ENCODE results near the gene ELK1. TPM values are rescaled to one million over a fixed set of nuclear protein-coding genes. Genes with fewer than 3 reads are reported as not detected.
A peak's percentile ranks its signal among the peaks of the same experiment; 100 is the strongest.

The ELK1 gene
- total and polyA plus RNA-seq, 10 of the 15 experiments (the other 5 are each of a cell fraction or from before 2014, with no cell fraction given), result 4.1 to 55.5 (median 32.9) TPM

GRCh38 chrX:47628982-47629381 is 21.4 kb downstream of the ELK1 start (continued):
- TF ChIP-seq CUX1 (IDR thresholded peaks at IDR 0.05; ENCODE audit: insufficient replicate concordance, low read depth, low read length) (no peak), ZNF384 (IDR thresholded peaks at IDR 0.05; ENCODE audit: borderline replicate concordance, low read depth, low read length) (no peak), RUNX3 (IDR thresholded peaks at IDR 0.05; ENCODE audit: low read length) (no peak; the same call in 1 of the 2 replicates), JUND (IDR thresholded peaks at IDR 0.05; ENCODE audit: low read depth, low read length) (no peak), IRF3 (IDR thresholded peaks at IDR 0.05) (no peak), USF1 (IDR thresholded peaks at IDR 0.05; ENCODE audit: borderline replicate concordance, extremely low read length, insufficient read depth, low read depth, low read length) (no peak), SP1 (IDR thresholded peaks at IDR 0.05; ENCODE audit: low read depth, low read length) (no peak), STAT3 (IDR thresholded peaks at IDR 0.05; ENCODE audit: low read depth, low read length) (no peak), SMC3 (IDR thresholded peaks at IDR 0.05; ENCODE audit: borderline replicate concordance, low read length) (peak; percentile 43; the same call in 1 of the 2 replicates), BCL11A (IDR thresholded peaks at IDR 0.05; ENCODE audit: low read depth, low read length) (no peak), EZH2 (IDR thresholded peaks at IDR 0.05; ENCODE audit: borderline replicate concordance, control insufficient read depth, low read depth, low read length) (no peak), PML (IDR thresholded peaks at IDR 0.05; ENCODE audit: low read length) (no peak), SMAD5 (IDR thresholded peaks at IDR 0.05; ENCODE audit: low read depth) (no peak), TBL1XR1 (IDR thresholded peaks at IDR 0.05; ENCODE audit: low read depth, low read length) (no peak), RELA (IDR thresholded peaks at IDR 0.05; ENCODE audit: borderline replicate concordance, partially characterized antibody) (peak; percentile 61), E2F8 (IDR thresholded peaks at IDR 0.05; ENCODE audit: low read depth, partially characterized antibody) (no peak), ATF3 (IDR thresholded peaks at IDR 0.05; ENCODE audit: borderline replicate concordance, extremely low read depth, low read depth, low read length) (no peak), TCF12 (IDR thresholded peaks at IDR 0.05; ENCODE audit: low read depth, low read length) (peak; percentile 62; the same call in 1 of the 2 replicates), POLR2A (IDR thresholded peaks at IDR 0.05; ENCODE audit: low read depth, low read length) (no peak), SMARCA5 (IDR thresholded peaks at IDR 0.05) (0 out of 2 replicates have a peak, but pooled peaks have one; percentile 42), ZSCAN29 (IDR thresholded peaks at IDR 0.05) (no peak), GATAD2B (conservative IDR thresholded peaks at IDR 0.05; ENCODE audit: low read depth) (0 out of 2 replicates have a peak, but pooled peaks have one; percentile 23), IKZF1 (conservative IDR thresholded peaks at IDR 0.05) (peak; percentile 42)
